Cardiac septum (tissue), 1 donor: ENCODE measurements around the gene COL8A1. TPM values are rescaled to one million over a fixed set of nuclear protein-coding genes. Genes with fewer than 3 reads are reported as not detected.
"Not testable (repeated sequence)": the region's sequence is repeated elsewhere in the genome, so short reads cannot be mapped to it uniquely, and the experiment has no call there.

Experiments
- DNase-seq: peaks from one replicate; pipeline ENCODE4 v3.0.0-alpha.2; 2020; ENCODE audit warnings: low spot score
- intact Hi-C: fragments of 100-400 bp; cut with DNase I; formaldehyde crosslinking; loops from one replicate; pipeline ENCODE4 v1.14.0; 2022
- long read RNA-seq: library from polyadenylated mRNA; unstranded; transcript quantifications from one replicate; pipeline ENCODE4 v2.0.0, GENCODE V29; 2021
- total RNA-seq: library from RNA; stranded (reverse); fragmentation: NEBNext Ultra II Directional; extraction: Animal tissue kit (Norgen Biotek cat#: 25700); gene quantifications from one replicate; pipeline ENCODE4 v1.2.1, GENCODE V29; 2021
- donor health status: DM: no; HTN: no; CAD: no.

The COL8A1 gene
- total RNA-seq: 28.5 TPM
- long read RNA-seq, full-length matches to known transcripts: 43 of 77 reads
- long read RNA-seq, partial matches to known transcripts: 1 of 77 reads
- long read RNA-seq, other reads (novel, unspliced or antisense): 33 of 77 reads

DNA sequence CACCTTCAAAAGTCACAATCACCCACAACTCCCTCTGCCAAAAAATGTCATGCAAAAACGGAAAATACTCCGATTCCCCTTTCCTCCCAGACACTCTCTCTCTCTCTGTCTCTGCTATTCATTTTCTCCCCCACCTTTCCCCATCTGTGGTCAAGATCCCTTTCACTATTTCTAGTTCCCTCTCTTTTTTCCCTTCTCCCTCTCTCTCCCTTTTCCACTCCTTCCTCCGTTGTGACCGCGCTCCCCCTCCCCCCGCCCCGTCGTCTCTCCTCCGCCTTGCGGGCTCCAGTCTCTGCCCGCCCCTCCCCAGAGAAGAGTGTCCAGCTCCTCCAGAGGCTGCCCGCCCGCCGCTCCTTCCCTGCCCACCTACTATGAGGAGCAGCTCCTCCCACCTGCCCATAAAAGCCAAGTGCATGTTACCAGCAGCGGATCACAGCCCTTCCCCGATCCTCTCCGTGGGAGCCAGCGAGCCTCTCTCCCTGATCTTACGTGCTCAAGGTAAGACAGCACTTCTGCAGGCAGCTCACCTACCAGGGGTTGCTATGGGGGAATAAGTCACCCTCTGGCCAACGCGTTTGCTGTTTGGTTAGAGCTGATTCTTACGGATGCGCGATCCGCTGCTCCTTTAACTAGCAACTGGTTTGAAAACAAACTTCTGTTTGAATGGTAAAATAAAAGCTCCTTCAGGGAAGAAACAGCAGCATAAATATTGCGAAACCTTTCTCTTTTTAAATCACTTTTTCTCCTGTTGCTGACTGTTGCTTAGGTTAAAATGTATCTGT lies at the start of gene COL8A1:
Gene COL8A1 (plus strand): TSS at position 428 of the 782 bp plus-strand sequence. CDS start 152,089 bp downstream, outside the sequence.
- DNase-seq: peak; percentile 80
- intact Hi-C loops: loop anchor here (10.0 kb wide), 1 partner anchor 134 kb away; no protein-coding TSS in a partner anchor

DNA sequence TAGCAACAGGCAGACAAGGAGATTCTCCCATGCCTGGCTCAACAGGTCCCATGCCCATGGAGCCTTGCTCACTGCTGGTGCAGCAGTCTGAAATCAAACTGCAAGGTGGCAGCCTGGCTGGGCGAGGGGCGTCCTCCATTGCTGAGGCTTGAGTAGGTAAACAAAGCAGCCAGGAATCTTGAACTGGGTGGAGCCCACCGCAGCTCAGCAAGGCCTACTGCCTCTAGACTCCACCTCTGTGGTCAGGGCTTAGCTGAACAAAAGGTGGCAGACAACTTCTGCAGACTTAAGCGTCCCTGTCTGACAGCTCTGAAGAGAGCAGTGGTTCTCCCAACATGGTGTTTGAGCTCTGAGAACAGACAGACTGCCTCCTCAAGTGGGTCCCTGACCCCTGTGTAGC lies 49.2 kb upstream of the COL8A1 start:
- DNase-seq, intact Hi-C loops: not testable (repeated sequence)

DNA sequence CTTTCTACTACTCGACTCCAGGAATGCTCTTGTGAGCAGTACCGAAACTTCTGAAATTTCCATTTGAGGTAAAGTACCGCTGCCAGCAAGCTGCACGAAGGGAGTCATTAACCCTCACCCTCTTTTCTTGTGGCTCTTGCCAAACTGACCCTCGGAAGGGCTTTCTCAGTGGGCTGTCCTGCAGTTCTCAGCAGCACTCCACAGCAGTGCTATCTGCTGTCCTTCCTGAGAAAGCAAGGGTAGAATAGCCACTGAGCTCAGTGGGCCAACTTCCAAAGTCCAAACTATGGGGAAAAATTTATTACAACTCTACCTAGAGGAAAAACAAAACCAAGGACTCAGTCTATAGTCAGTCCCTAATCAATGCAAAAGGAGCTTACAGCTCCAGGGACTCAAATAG lies 38.5 kb upstream of the COL8A1 start:
- intact Hi-C loops: no loop called here
- DNase-seq: no peak

DNA sequence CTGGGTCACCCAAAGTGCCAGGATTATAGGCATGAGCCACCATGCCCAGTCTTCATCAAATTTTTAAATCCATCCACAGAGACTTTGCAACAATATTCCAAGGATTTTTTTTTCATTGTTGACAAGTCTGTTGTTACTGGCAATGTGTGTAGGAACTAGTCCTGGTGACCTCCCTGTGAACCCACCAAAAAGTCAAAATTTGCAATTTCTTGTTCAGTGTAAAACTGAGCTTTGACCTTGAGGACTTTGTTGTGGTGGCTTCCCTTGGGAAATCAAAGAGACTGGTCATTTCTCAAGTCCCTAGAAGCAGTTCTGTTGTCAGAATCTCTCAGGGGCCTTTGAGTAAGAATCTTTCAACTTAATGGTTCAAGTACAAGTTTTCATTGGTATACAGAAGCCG lies 36.9 kb upstream of the COL8A1 start:
- DNase-seq: no peak
- intact Hi-C loops: no loop called here

DNA sequence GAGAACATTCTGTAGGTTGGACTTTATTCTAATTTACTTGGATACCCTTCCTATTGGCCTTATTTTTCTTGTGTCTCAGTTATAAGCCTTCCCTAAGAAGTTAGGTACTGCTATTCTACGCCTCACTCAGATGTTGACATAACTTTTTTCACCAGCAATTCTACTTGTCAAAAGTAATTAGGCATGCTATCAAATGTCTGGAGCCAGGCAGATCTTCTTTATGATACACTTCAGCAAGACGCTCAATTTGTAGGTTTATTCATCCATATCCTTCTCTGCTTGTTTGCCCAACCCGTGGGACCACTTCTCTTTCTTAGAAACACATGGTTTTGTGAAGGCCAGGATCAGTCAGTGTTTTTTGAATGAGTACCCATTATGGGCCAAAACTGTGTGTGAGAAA lies 36.2 kb upstream of the COL8A1 start:
- DNase-seq: no peak
- intact Hi-C loops: no loop called here

DNA sequence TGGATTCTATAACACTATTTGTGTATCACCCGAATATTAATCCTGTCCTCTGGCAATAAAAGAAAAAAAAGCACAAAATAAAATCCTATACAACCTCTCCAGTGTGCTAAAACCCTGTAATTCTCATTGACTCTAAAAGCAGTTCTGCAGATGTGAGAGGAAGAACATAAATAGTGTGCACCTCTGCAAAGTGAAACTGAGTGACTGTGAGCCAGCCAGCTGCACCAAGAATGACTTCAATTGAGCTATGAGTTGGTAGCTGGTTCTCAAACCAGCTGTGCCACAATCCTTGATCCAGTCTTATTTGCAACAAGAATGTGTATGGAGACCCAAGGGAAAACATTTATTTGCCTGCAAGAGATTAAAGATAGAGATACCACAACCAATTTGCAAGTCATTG lies 31.2 kb upstream of the COL8A1 start:
- intact Hi-C loops: no loop called here
- no peak for DNase-seq

DNA sequence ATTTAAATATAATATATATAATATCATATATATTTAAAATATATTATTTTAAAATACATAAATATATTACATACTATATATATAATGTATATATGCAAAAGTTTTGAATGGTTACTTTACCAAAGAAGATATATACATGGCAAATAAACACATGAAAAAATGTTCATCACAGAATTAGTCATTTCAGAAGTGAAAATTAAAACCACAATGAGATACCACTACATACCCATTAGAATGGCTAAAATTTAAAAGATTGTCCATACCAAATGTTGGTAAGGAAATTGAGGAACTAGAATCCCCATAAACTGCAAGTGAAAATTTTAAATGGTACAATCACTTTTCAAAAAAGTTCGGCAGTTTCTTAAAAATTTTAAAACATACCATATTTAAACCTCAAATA lies 23.6 kb upstream of the COL8A1 start:
- intact Hi-C loops: no loop called here
- no peak for DNase-seq

DNA sequence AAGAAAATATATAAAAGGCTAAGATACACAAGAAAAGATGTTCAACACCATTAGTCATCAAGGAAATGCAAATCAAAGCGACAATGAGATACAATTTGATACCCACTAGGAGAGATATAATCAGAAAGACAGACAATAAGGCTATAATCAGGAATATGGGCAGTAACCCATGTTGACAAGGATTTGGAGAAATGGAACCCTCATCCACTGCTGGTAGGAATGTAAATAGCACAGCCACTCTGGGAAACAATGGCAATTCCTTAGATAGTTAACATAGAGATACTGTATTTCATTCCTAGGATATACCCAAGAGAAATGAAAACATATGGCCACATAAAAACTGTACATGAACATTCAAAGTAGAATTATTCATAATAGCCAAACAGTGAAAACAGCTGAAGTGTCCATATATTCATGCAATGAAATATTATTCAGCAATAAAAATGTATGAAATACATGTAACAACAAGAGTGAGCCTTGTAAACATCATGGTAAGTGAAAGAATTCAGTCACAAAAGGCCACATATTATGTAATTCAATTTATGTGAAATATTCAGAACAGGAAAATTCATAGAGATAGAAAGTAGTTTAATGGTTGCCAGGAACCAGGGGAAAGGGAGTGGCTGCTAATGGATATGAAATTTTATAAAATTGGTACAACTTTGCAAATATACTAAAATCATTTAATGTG lies 18.2 kb upstream of the COL8A1 start:
- intact Hi-C loops: no loop called here
- no peak for DNase-seq

DNA sequence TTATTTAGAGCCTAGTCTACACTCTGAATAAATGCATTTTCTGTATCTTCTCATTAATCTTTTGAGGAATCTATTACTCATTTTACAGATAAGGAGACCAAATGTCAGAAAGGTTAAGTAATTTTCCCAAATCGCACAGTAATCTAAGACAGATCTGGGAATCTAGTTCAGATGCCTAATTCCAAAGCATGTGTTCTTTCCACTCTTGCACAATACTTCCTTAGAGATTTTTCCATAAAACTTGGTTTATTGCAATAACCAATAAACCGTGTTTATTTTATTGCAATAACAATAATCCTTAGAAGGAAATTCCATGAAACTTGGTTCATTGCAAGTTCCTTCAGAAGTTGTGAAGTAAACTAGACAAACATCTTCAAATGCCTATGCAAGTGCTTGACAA lies 17.4 kb upstream of the COL8A1 start:
- intact Hi-C loops: no loop called here
- DNase-seq: no peak

DNA sequence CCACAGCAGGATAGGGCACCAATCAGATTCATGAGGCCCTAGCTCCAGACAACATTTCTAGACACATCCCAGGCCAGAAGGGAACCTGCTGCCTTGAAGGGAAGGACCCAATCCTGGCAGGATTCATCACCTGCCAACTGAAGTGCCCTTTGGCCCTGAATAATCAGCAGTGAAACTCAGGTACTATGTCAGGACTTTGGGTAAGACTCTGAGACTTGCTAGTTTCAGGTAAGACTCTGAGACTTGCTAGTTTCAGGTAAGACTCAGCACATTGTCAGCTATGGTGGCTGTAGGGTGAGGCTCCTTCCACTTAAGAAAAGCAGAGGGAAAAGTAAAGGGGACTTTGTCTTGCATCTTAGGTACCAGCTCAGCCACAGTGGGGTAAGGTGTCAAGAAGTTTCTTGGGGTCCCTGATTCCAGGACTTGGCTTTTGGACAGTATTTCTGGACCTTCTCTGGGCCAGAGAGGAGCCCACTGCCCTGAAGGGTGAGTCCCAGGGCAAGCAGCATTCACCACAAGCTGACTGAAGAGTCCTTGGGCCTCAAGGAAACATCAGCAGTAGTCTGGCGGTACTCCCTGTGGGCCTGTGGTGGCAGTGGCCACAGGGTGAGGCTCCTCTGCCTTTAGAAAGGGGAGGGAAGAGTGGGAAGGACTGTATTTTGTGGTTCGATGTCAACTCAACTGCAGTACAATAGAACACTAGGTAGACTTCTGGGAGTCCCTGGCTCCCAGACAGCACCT lies 13.7 kb upstream of the COL8A1 start:
- intact Hi-C loops: no loop called here

DNA sequence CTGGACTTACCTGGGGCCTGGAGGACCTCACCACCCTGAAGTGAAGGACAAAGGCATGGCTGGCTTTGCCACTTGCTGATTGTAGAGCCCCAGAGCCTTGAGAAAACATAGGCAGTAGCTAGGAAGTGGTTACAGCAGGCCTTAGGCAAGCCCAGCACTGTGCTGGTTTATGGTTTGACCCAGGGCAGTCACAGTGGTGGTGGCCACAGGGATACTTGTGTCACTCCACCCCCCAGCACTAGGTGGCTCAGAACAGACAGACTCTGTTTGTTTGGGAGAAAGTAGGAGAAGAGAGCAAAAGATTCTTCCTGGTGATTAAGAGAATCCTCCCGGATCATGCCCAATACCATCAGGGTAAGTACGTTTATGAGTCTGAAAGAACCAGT lies 13.2 kb upstream of the COL8A1 start:
- intact Hi-C loops: no loop called here

More for the DNA sequence above, 13.7 kb upstream of the COL8A1 start:
- no peak for DNase-seq

DNA sequence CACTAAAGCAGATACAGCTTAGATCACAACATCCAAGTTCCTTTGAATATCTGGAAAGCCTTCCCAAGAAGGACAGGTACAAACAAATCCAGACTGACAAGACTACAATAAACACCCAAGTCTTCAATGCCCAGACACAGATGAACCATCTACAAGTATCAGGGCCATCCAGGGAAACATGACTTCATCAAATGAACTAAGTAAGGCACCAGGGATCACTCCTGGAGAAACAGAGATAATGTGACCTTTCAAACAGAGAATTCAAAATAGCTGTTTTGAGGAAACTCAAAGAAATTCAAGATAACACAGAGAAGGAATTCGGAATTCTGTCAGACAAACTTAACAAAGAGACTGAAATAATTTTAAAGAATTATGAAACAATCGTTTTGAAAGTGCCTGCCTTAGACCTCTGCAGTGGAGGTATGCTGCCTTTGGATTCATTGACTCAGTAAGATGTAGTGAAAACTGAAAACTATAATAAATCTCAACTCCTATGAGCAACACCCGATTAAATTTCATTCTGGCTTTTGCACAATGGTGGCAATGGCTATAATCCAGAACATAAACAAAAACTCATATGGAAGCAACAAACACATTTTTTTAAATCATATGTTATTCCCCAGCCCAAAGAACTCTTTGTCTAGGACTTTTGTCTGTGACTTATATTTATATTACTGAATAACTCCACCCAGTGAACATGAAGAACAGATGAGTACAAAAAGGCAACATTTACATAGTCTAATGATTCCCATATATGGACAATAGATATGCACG lies 12.6 kb upstream of the COL8A1 start:
- DNase-seq: no peak
- intact Hi-C loops: no loop called here

More for the DNA sequence above, 13.2 kb upstream of the COL8A1 start:
- no peak for DNase-seq

DNA sequence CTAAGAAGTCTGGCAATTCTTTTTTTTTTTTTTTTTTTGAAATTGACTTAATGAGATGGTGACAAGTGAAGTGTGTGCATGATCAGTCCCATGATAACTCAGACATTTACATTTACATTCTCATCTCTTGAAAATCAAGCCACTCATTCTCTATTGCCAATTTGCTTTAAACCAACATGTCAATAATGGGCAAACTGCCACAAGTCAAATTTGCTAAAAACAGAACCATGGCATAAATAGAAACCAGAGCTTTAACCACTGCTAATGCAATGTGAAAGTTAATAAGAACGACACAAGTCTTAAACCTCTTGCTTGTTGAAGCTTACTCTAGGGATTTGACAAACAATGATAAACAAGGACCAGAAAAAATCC lies 12.0 kb upstream of the COL8A1 start:
- no peak for DNase-seq
- intact Hi-C loops: no loop called here

DNA sequence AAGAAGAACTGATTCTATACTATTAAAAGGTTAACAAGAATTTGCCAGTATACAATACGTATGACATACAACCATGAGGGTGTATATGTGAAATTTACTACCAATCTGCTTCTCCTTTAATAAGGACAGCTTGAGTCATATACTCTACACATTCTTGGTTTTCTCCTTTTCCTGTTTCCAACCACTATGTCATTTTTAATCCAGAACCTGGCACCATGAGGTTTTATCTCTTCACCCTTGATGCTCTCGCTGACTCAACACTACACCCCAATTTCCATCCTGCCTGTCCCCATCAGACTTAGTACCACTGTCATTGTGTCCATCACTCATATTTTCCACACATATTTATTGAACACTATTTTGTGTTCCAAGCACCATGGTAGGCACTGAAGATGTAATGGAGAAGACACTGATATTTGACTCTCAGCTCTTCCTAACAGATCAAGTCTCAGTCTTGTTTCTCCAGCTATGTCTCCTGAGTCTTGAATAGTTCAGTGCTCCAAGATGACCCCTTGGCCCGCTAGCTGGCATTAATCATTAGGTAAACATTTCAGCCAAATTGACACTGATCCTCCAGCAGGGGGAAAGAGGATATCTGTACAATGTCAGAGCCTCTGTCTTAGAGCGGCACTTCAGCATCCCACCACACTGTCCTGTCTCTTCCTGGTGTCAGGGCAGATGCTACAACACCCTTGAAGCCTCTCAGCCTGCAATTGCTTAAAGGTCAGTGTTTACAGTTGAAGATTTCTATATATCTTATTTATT lies 11.2 kb upstream of the COL8A1 start:
- no peak for DNase-seq
- intact Hi-C loops: no loop called here

DNA sequence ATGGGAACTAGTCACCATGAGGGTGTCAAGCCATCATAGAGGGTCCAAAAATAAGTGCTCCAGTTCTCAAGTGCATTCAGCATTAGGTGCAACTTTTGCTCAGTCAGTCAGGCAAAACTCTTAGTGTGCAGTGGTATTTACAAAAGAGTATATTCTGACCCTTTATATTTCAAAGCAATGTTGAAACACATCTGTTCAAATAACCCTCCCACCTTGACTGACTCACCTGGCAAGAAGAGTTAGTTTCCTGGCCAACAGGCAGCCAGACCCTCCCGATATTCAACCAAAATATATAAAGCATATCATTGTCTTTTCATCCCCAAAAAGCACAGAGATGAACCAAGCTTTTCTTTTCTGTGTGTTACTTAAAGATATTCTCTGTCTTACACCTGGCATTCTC lies 7.6 kb upstream of the COL8A1 start:
- intact Hi-C loops: loop anchor here (10.0 kb wide), 1 partner anchor 126 kb away; no protein-coding TSS in a partner anchor
- no peak for DNase-seq

DNA sequence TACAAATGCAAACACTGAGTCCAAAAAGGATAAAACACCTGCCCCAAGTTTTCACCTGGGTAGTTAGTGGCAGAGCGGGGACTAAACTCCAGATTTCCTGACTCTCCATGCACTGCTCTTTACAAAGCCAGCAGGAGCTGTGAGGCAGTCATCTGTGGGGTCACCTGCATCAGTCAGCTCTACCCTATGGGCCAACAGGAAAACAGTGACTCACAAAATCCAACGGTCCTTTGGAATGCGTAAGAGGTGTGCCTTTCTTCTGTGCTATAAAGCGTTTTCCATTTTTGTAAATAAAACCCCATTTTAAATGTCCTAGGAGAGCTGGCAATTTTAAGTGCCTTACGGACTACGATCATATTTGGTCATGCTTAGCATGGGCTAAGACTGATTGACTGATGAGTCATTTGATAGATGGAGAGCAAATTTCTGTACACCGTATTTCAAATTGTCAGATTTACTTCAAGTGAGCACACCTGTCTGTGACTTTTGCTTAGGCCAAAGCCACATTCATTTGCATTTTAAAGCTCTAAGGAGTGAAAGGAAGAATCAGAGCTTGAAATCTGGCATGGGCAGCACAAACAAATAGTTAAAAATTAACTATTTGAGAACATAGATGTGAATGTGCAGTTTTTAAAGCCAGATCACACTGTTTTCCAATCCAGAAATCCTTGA lies 4.4 kb upstream of the COL8A1 start:
- intact Hi-C loops: loop anchor here (10.0 kb wide), 1 partner anchor 129 kb away; no protein-coding TSS in a partner anchor
- no peak for DNase-seq

DNA sequence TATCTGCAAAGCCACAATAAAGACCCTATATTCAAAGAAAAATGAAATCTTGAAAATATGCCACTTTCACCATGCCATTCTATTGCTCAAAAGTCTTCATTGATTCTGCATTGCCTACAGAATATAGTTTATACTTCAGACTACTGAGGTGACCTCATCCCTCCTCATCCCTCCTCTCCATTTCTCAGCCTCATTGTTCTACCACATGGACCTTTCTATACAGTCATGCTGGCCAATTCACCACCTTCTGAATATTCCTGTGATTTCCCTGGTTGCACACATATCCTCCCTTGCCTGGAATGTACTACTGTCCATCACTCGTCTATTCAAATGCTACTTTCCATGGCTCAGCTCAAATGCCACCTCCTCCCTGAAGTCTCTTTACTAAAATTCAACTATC lies 3.5 kb upstream of the COL8A1 start:
- intact Hi-C loops: loop anchor here (10.0 kb wide), 1 partner anchor 130 kb away; no protein-coding TSS in a partner anchor
- DNase-seq: no peak

DNA sequence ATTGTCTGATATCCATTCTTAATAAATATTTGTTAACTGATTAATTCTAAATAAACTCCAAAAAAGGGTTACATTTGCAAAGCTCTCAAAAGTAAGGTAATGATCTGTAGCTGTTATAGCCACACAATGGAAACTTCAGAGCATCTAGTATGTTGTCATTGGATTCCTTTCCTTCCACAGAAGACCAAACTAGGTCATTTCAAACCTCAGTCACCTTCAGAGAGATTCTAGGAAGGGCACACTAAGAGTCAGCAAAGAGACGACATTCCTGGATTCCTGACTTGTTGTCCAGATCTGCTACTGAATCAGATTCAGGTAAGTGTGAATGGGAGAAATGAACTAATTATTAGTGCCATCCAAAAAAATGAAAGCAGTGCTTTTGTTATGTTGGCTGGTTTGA lies 3.0 kb upstream of the COL8A1 start:
- DNase-seq: no peak
- intact Hi-C loops: loop anchor here (10.0 kb wide), 1 partner anchor 131 kb away; no protein-coding TSS in a partner anchor
